Activated CD4-positive, alpha-beta T cell treated with anti-CD3 and anti-CD28 coated beads, Interleukin-2, amount 10 ng/mL, durations not matched to agents 7 days and 5 days (primary cell): ENCODE data around the gene SACS. TPM values are rescaled to one million over a fixed set of nuclear protein-coding genes. Genes with fewer than 3 reads are reported as not detected.

Experiments used
- CTCF ChIA-PET: fragments of 350-600 bp; sonication (Branson Sonifier 250); formaldehyde crosslinking; loops from one replicate; lab custom pipeline; 2021; ENCODE audit warnings: antibody characterized with exemption; lab: Charles Lee
- POLR2A ChIA-PET: fragments of 350-600 bp; sonication (Branson Sonifier 250); formaldehyde crosslinking; loops from one replicate; lab custom pipeline; 2021; ENCODE audit warnings: antibody characterized with exemption; lab: Charles Lee
- DNase-seq: peaks from one replicate; pipeline ENCODE4 v3.0.0-alpha.2; 2020
- H3K27ac Mint-ChIP-seq: one replicate; pipeline ENCODE4 v1.8.0; 2021; ENCODE audit warnings: mild to moderate bottlenecking, moderate library complexity, mixed read lengths
- H3K27me3 Mint-ChIP-seq: one replicate; pipeline ENCODE4 v1.8.0; 2021; ENCODE audit warnings: mixed read lengths
- H3K36me3 Mint-ChIP-seq: one replicate; pipeline ENCODE4 v1.8.0; 2021; ENCODE audit warnings: low read depth, mixed read lengths
- H3K4me1 Mint-ChIP-seq: one replicate; pipeline ENCODE4 v1.8.0; 2021; ENCODE audit warnings: mixed read lengths
- H3K4me3 Mint-ChIP-seq: one replicate; pipeline ENCODE4 v1.8.0; 2021; ENCODE audit warnings: mild to moderate bottlenecking, moderate library complexity, mixed read lengths
- H3K9me3 Mint-ChIP-seq: one replicate; pipeline ENCODE4 v1.8.0; 2021; ENCODE audit warnings: mixed read lengths
- total RNA-seq, 2 experiments: library from RNA; stranded (reverse); gene quantifications; one replicate each; pipeline ENCODE4 v1.2.3, GENCODE V29; 2021

Gene SACS, protein sequence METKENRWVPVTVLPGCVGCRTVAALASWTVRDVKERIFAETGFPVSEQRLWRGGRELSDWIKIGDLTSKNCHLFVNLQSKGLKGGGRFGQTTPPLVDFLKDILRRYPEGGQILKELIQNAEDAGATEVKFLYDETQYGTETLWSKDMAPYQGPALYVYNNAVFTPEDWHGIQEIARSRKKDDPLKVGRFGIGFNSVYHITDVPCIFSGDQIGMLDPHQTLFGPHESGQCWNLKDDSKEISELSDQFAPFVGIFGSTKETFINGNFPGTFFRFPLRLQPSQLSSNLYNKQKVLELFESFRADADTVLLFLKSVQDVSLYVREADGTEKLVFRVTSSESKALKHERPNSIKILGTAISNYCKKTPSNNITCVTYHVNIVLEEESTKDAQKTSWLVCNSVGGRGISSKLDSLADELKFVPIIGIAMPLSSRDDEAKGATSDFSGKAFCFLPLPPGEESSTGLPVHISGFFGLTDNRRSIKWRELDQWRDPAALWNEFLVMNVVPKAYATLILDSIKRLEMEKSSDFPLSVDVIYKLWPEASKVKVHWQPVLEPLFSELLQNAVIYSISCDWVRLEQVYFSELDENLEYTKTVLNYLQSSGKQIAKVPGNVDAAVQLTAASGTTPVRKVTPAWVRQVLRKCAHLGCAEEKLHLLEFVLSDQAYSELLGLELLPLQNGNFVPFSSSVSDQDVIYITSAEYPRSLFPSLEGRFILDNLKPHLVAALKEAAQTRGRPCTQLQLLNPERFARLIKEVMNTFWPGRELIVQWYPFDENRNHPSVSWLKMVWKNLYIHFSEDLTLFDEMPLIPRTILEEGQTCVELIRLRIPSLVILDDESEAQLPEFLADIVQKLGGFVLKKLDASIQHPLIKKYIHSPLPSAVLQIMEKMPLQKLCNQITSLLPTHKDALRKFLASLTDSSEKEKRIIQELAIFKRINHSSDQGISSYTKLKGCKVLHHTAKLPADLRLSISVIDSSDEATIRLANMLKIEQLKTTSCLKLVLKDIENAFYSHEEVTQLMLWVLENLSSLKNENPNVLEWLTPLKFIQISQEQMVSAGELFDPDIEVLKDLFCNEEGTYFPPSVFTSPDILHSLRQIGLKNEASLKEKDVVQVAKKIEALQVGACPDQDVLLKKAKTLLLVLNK (N-terminal part only)
- 10 to 100 TPM; 24.4 to 25.3 TPM for total RNA-seq

DNA sequence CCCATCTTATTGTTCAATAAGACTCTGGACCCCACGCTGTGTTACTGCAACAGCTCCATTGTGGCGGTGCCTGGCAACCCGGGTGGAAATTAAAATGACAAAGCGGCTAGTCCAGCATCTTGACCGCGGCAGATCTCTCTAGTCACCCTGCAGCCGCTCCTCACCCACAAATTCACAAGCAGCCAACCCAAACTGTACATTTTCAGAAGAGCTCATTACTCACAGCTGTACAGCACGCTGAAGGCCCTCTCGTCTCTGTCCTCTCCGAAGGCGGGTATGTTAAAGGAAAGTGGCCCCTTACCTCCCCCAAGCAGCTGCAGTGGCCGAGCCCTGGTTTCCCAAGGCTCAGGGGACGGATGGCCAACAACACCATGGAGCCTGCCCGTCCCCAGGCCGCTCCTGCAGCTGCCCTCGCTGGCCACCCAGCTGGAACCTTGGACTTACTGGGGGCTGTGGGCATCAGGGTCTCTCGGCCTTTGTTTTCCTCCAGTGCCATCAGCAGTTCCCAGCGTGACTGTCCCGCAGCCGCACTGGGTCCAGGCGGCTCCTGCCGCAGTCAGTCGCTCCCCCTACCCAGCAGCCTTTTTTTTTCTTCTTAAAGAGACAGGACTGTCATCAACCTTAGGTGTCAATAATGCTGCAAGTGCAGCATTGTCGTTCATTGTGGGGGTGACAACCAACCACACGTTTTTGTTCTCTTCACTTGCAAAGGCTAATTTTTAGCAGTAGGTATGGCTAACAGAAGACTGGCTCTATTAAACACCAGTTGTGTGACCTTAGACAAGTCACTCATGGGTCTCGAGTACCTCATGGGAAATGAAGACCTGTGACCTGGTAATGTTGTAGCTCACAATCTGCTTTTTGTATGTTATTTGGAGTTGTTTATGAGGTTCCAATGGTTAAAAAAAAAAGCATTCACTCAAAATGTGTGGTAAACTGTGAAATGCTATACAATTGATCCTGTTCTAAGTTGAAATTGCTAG lies at the start of gene SACS:
TSS of gene SACS (minus strand) at position 532 of the 983 bp plus-strand sequence. CDS start 22,463 bp downstream, outside the sequence.
- peaks cover 4% of the 10 kb centered on the region for H3K4me1 Mint-ChIP-seq
- CTCF ChIA-PET = no interaction called here
- DNase-seq = no peak
- H3K36me3 Mint-ChIP-seq = no peaks in the 10 kb centered on the region
- H3K27ac Mint-ChIP-seq = no peak within 1 kb of the TSS
- POLR2A ChIA-PET = interaction anchor here (0.6 kb wide), 1 partner anchor 346 kb away, joined by 4 read pairs; no protein-coding TSS in a partner anchor
- H3K9me3 Mint-ChIP-seq = no peaks in the 10 kb centered on the region
- H3K27me3 Mint-ChIP-seq = peaks cover 35% of the 10 kb centered on the region
- H3K4me3 Mint-ChIP-seq = no peak within 1 kb of the TSS

DNA sequence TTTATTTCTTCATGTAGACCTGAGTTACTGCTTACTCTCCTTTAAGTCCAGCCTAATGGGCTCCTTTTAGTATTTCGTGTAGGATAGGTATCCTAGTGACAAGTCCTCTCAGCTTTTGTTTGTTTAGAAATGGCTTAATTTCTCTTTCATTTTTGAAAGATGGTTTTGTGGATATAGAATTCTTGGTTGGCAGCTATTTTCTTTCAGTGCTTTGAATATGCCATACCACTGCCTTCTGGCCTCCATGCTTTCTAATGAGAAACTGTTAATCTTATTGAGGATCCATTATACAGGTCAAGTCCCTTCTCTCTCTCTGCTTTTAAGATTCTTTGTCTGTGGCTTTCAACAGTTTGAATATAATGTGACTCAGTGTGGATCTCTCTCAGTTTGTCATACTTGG lies 46.8 kb upstream of the SACS start:
- CTCF ChIA-PET = no interaction called here
- no peak overlapping the region for H3K4me3 Mint-ChIP-seq

DNA sequence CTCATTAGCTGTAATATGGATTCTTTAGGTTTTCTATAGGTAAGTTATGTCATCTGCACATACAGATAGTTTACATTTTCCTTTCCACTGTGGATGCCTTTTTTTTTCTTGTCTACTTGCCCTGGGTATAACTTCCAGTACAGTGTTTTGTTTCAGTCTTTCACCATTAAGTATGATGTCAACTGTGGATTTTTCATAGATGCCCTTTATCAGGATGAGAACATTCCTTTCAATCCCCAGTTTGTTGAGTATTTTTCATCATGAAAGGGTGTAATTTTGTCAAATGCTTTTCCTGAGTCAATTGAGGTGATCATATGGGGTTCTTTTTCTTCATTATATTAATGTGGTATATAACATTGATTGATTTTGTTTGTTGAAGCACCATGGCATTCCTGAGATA lies 43.6 kb upstream of the SACS start:
- Mint-ChIP-seq H3K4me3 (no peak overlapping the region), H3K27ac (no peak overlapping the region), H3K4me1 (no peaks in the 10 kb centered on the region), H3K9me3 (peaks cover 16% of the 10 kb centered on the region), H3K36me3 (peaks cover 2% of the 10 kb centered on the region), H3K27me3 (peaks cover 22% of the 10 kb centered on the region)
- DNase-seq = no peak
- ChIA-PET POLR2A (no interaction called here), CTCF (no interaction called here)

More for the DNA sequence above, 46.8 kb upstream of the SACS start:
- no peak overlapping the region for H3K27ac Mint-ChIP-seq
- H3K27me3 Mint-ChIP-seq = peaks cover 24% of the 10 kb centered on the region
- POLR2A ChIA-PET = no interaction called here
- peaks cover 2% of the 10 kb centered on the region for H3K36me3 Mint-ChIP-seq
- DNase-seq = no peak
- H3K9me3 Mint-ChIP-seq = peaks cover 16% of the 10 kb centered on the region
- H3K4me1 Mint-ChIP-seq = no peaks in the 10 kb centered on the region

DNA sequence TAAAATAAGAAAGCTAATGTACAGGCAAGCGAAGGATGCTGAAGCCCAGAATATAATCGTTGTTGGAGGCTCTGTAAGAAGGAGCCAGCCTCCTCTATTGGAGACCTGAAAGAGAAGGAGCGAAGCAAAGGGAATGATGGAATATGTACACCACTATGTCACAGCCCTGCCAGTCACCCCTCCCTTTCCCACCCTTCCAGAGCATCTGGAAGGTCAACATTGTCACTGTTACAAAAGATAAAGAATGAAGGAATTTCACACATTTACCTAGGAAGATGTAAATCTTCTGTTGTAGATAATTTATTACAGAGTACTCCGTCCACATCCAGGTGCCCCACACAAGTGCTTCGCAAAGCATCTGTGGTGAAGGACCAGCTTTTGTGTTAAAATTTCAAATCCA lies 39.7 kb upstream of the SACS start:
- Mint-ChIP-seq H3K27ac (no peak overlapping the region), H3K36me3 (no peaks in the 10 kb centered on the region), H3K9me3 (no peaks in the 10 kb centered on the region), H3K27me3 (peaks cover 21% of the 10 kb centered on the region), H3K4me3 (no peak overlapping the region), H3K4me1 (no peaks in the 10 kb centered on the region)
- CTCF ChIA-PET = no interaction called here
- no peak for DNase-seq
- POLR2A ChIA-PET = no interaction called here

GRCh38 chr13:23472189-23472588 lies 38.7 kb upstream of the SACS start:
- Mint-ChIP-seq H3K4me1 (no peaks in the 10 kb centered on the region), H3K36me3 (no peaks in the 10 kb centered on the region), H3K4me3 (no peak overlapping the region), H3K27me3 (peaks cover 18% of the 10 kb centered on the region), H3K27ac (no peak overlapping the region), H3K9me3 (no peaks in the 10 kb centered on the region)
- ChIA-PET POLR2A (no interaction called here), CTCF (no interaction called here)
- no peak for DNase-seq

GRCh38 chr13:23470790-23471614 lies 37.5 kb upstream of the SACS start:
- Mint-ChIP-seq H3K36me3 (no peaks in the 10 kb centered on the region), H3K27me3 (peaks cover 10% of the 10 kb centered on the region), H3K27ac (no peak overlapping the region), H3K9me3 (no peaks in the 10 kb centered on the region), H3K4me3 (no peak overlapping the region), H3K4me1 (peaks cover 4% of the 10 kb centered on the region)
- ChIA-PET CTCF (interaction anchor here (0.8 kb wide), 1 partner anchor 18 kb away, joined by 3 read pairs; no protein-coding TSS in a partner anchor), POLR2A (no interaction called here)
- no peak for DNase-seq

DNA sequence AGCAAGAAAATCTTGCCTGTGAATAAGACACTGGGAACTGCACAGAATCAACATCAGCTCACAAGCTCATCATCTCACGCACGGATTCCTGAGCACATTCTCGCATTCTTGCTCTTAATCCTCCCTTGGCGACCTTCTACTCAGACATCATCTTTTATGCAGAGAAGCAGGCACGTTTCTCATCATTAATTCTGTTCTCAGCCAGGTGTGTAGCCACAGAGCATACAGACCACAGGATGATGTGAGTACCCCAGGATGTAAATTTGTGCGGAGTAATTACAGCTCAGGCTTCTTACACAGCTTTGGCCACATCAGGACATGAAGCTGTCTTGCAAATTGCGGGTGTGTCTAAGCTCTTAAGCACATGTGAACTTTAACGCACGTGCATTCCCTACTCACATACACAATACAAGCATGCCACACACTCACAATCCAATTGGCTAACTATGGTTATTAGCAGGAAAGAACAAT lies 36.5 kb upstream of the SACS start:
- POLR2A ChIA-PET = no interaction called here
- Mint-ChIP-seq H3K4me1 (peaks cover 7% of the 10 kb centered on the region), H3K4me3 (no peak overlapping the region), H3K36me3 (no peaks in the 10 kb centered on the region), H3K27me3 (peaks cover 17% of the 10 kb centered on the region), H3K27ac (no peak overlapping the region), H3K9me3 (no peaks in the 10 kb centered on the region)
- no peak for DNase-seq
- CTCF ChIA-PET = interaction anchor here (0.6 to 0.8 kb wide), 2 partner anchors 19 to 160 kb away, joined by 3 to 4 read pairs; no protein-coding TSS in a partner anchor

GRCh38 chr13:23468811-23469210 lies 35.3 kb upstream of the SACS start:
- Mint-ChIP-seq H3K36me3 (no peaks in the 10 kb centered on the region), H3K4me1 (peaks cover 7% of the 10 kb centered on the region), H3K9me3 (no peaks in the 10 kb centered on the region), H3K27me3 (peaks cover 19% of the 10 kb centered on the region), H3K4me3 (no peak overlapping the region), H3K27ac (no peak overlapping the region)
- POLR2A ChIA-PET = no interaction called here
- no peak for DNase-seq
- CTCF ChIA-PET = interaction anchor here (0.6 kb wide), 1 partner anchor 239 kb away, joined by 3 read pairs; no protein-coding TSS in a partner anchor

DNA sequence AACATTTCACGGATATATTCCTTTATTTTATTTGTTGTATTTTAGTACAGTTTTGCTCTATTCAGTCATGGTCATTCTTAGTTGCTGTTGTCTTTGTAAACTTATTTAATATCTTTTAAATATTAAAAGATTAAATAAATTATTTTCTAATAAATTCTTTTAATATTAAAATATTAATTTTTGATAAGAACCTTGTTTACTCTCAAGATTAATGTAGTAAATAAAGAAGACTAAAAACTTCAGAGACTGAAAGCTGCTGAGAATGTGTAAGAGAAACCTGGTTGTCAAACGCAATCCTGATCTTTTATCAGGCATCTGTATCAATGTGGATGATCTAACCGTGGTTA lies 34.4 kb upstream of the SACS start:
- ChIA-PET CTCF (interaction anchor here (0.9 to 1.6 kb wide), 2 partner anchors 11 to 13 kb away, joined by 3 to 7 read pairs; no protein-coding TSS in a partner anchor), POLR2A (no interaction called here)
- no peaks in the 10 kb centered on the region for H3K9me3 Mint-ChIP-seq

DNA sequence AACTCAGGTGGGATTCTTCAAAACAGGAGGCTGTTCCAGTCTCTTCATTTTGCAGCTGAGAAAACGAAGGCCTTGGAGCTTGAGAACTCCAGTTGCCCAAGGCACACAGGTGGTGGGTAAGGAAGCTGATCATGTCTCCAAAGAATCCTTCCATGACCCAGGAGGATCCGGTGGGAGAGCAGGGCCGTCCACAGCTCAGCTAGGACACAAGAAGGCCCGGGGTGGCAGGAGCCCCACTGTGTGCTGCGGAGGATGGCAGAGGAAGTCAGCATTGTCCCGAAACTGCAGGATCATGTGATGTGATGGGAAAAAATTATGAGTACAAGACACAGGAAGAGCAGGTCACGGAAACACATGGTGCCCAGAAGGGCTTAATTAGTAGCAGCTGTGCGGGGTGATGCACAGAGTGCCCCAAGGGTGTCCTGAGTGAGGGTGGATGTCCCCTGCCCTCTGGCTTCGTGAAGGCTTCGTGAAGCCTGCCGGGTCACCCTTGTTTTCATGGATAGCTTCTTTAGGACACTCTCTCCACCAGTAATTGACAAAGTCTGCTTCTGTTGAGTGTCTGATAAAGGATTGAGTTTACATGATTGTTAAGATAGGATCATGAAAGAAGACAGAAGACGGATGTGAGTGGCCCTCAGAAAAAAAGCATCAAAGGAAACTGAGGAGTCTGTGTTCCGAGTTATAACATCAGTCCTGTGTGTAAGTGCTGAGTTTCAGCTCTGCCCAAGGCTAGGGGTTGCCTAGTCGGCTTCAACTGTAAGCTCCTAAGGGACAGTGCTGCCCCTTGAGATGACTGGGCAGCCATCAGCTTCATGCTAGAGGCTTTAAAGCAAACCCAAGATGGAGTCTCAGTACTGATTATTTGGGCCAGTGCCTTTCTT lies 33.8 kb upstream of the SACS start:
- no peaks in the 10 kb centered on the region for H3K9me3 Mint-ChIP-seq
- no peak overlapping the region for H3K4me3 Mint-ChIP-seq
- H3K36me3 Mint-ChIP-seq = no peaks in the 10 kb centered on the region

More for the DNA sequence above, 34.4 kb upstream of the SACS start:
- no peak overlapping the region for H3K4me3 Mint-ChIP-seq
- H3K4me1 Mint-ChIP-seq = peaks cover 10% of the 10 kb centered on the region
- H3K36me3 Mint-ChIP-seq = no peaks in the 10 kb centered on the region
- DNase-seq = no peak
- no peak overlapping the region for H3K27ac Mint-ChIP-seq
- peaks cover 23% of the 10 kb centered on the region for H3K27me3 Mint-ChIP-seq

More for the DNA sequence above, 33.8 kb upstream of the SACS start:
- ChIA-PET CTCF (interaction anchor here (0.9 to 1.6 kb wide), 2 partner anchors 10 to 12 kb away, joined by 3 to 7 read pairs; no protein-coding TSS in a partner anchor), POLR2A (no interaction called here)
- H3K4me1 Mint-ChIP-seq = peaks cover 10% of the 10 kb centered on the region
- H3K27ac Mint-ChIP-seq = no peak overlapping the region
- DNase-seq = no peak
- H3K27me3 Mint-ChIP-seq = peaks cover 23% of the 10 kb centered on the region
